Activated CD8-positive, alpha-beta memory T cell treated with anti-CD3 and anti-CD28 coated beads, Interleukin-2, amount 50 U/mL, for 1 hour (primary cell): ENCODE data around the gene NDUFS7.

Source experiments
- DNase-seq: peaks from one replicate; pipeline ENCODE4 v3.0.0-alpha.2; 2020; ENCODE audit errors: extremely low read depth

Gene NDUFS7

DNA sequence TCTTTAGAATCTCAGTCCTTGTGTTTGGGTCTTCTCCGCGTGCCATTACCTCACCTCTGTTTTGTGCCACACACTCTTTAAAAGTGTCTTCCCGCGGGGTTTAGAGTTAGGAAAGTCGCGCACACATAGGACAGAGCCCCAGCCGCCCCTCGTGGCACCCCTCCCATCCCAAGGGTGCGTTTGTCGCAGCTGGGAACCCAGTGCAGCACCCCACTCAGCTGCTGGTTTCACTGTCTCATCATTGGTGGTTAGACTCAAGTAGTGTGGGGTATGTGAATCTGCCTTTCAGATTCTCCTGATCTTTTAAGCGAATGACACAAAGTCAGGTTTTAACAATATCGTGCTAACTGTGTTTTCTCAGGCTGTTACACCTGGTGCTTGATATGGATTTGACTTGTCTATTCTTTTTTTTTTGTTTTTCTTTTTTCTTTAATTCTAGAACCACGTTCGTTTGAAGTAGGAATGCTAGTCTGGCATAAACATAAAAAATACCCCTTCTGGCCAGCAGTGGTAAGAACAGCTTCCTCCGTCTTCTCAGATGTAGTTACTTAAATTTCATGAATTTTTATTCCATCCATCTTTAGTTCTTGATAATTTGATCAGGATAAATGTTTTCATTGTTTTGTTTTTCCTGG is 19.5 kb upstream of the NDUFS7 start:
- no peak for DNase-seq

DNA sequence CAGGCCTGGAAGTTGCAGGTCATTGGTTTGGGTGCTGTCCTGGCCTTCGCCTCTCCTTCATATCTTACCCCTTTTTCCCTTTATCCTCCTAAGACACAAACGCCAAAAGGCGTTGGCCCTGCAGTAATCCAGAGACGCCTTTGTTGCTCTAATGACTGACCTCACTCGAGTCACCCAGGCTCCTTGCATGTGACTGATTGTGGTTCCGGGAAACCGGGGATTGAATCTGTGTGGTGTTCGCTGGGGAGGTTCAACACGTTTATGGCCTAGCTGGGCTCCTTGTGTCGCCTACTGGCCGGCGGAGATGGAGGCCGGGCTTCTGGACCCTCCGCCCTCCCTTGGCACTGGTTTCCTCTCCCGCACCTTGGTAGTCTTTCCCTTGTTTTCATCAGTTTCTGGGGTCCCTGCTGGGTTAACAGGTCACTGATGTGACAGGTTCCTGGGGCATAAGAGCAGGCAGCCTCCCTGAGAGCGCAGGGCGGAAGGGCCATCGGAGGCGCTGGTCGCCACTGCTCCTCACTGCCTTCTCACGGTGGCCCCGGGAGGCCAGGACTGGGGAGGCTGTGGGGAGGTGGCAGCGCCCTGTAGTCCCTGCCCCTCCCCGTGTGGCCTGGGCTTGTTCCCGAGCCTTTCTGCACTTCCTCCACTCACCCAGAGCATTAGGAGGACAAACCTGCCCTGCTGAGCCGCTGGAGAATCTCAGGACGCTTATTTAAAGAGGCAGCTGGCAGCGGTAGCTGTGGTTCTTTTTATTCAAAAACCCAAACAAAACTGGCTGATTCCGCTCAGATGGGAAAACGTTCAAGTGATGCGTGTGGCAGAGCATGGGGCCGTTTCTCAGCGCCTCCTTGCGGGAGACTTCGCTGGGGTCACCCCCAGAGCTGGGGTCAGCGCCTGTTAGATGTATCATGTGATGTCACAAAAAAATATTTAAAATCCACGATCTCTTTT is 18.1 kb upstream of the NDUFS7 start:
- DNase-seq, result no peak

DNA sequence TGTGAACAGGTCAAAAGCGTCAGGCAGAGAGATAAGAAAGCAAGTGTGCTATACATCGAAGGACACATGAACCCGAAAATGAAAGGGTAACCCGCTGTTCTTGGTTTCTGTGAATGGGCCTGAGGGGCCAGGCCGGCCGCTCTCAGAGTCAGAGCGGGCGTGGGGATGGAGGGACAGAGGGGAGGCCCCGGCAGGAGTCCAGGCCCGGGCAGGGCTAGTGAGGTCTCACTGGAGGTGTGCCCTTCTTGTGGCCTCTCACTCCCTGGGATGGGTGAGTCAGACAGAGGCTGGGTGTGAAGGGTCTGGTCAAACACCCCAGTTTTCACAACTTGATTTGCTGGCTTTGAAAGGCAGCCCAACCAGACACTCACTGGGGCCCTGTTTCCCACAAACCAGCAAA is 17.4 kb upstream of the NDUFS7 start:
- no peak for DNase-seq

DNA sequence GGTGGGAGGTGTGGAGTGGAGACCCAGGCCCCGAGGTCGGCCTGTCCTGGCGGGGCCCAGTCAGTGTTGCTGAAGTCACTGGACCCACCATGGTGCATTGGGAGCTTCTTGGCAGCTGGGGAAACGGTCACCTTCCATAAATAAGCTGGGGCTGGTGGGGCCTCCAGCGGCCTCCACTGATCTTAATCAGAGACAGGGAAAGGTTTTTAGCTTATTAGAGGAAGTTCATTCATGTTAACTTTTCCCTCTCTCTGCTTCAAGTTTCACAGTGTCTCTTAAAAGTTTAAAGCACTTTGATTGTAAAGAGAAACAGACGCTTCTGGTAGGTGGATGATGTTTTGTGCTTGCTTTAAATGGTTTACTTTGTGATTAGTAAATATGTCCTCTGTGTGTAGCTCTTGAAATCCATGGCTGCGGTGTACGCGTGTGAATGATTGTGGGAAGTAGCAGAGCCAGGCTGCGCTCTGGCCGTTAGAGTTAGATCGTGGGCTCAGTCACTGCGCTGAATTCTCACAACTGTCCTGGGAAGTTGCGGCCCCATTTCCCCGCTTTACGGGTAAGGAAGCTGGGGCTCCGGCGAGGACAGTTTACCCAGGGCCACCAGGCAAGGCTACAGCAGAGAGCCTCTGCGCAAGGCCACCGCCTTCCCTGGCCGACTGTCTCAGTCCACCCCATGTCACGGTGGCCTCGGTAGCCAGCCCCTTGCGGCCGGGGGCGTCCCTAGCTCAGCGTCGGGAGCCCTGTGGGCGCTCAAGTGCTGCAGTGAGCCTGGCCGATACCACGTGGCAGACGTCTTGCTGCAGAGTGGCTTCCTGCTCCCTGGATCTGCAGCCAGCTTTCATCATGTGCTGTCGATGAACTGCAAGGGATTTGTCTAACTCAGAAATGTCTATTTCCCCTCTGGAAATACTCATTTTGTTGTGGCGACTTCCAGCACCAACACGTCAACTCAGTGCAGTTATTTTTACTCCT is 16.5 kb upstream of the NDUFS7 start:
- DNase-seq, result no peak

DNA sequence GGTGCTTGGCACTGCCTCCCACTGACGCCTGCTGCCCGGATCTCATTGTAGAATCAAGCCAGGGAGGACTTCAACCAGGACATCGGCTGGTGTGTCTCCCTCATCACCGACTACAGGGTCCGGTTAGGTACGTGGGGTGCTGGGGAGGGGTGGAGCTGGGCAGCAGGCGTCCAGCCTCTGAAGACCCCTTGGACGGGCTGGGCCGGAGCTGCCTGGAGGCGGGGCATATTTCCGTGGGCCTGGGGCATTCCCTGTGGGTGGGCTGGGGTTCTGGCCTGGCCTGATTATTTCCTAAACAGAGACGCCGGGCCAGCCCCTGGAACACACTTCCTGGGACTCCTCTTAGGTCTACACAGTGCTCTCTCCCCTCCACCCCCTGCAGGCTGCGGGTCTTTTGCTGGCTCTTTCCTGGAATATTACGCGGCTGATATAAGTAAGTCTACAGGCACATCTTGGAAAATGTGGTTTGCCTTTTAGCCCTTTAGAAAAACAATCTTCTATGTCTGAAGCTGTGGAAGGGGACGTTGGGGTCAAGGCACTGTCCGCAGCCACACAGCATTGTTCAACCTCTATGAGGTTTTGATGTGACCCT is 14.4 kb upstream of the NDUFS7 start:
- DNase-seq, result no peak

DNA sequence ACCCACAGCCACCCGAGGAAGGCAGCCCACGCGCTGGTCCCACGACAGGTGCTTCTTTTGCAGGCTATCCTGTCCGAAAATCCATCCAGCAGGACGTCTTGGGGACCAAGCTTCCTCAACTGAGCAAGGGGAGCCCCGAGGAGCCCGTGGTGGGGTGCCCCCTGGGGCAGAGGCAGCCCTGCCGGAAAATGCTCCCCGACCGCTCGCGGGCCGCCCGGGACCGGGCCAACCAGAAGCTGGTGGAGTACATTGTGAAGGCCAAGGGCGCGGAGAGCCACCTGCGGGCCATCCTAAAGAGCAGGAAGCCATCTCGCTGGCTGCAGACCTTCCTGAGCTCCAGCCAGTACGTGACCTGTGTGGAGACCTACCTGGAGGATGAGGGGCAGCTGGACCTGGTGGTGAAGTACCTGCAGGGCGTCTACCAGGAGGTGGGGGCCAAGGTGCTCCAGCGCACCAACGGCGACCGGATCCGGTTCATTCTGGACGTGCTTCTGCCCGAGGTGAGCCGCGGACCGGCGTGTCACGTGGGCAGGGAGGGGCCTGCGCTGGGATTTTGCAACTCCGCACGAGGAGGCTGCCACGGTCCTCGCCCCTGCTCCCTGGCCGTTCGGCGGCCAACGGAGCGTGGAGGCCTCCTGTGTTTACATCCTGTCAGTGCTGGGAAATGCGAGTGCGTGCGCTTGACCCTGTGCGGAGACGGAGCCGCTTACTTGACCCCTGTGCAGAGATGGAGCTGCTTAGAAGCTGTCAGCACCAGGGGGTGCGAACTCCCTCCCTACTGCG is 12.9 kb upstream of the NDUFS7 start:
- no peak for DNase-seq

DNA sequence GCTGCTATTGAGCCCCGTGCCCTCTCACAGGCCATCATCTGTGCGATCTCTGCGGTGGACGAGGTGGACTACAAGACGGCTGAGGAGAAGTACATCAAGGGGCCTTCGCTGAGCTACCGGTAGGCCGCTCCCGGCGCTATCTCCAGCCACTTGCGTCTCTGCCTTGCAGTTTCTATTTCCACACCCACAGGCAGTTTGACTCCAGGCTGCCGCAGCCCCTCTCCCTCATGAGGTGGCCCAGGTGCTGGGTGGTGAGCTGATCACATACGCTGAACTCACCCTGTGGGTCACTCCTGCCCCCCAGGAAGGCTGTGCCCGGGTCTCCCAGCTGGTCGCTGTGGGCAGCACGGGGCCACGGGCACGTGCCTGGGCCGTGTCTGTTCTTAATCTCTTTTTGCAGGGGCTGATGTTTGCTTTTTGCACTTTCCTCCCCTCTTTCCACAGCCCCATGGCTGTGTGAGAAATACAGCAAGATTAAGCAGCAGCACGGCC is 10.6 kb upstream of the NDUFS7 start:
- no peak for DNase-seq

DNA sequence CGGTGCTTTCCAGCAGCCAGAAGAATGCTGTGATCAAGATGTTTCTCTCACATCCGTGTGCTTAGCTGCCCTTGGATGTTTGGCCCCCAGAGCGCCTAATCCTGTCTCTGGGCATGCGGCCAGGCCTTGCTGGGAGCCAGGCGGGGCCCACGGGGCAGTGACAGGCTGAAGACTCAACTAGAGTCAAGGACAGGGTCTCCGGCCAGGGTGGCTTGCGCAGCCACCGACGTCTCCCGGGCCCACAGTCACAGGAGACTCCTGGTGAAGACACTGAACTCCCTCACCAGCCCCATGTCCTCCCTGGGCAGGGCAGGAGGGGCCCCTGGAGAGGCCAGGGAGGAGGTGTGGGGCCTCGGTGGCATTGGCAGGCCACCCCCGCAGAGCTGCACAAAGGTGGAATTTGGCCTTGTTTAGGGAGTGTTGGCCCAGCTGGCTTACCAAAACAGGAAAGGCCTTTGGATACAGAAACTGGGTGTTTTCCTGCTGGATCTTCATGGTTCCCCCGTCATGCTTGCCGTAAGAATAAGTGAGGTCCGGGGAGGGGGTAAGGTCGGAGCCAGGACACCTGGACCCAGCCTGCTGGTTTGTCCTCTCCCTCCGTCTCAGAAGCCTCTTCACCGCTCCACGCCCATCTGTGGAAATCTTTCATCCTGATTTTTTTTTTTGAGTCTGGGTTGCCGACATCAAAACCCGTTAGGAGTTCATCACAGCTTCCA is 10.0 kb upstream of the NDUFS7 start:
- DNase-seq, result no peak

DNA sequence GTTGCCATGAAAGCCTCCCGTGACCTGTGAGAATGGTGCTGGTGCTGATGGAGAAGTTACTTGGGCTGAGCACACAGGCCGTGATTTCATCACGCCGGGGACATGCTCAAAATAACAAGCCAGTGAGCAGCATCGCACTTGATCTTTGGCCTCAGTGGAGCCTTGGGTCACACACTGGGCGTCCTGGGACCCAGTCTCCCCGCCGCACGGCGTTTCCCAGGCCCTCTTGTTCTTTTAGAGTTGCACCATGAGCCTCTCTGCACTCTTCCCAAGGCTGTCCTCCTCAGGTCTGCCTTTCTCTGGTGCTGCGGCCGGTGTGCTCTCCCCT is 9.5 kb upstream of the NDUFS7 start:
- DNase-seq, result no peak

DNA sequence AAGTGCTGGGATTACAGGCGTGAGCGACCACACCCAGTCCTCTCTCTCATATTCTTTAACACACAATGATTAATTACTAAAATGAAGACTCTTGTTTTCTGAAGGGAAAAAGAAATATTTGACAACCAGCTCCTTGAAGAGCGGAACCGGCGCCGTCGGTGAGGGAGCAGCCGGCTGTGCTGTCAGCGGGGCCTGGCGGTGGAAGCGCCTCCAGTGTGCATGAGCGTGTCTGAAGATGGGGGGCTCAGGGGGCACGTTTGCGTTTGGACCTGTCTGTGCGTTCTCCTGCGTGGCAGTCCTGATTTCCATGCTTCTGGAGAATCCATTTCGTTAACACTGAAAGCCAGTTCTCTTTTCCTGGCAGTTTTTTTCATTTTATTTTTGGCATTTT is 7.3 kb upstream of the NDUFS7 start:
- no peak for DNase-seq

DNA sequence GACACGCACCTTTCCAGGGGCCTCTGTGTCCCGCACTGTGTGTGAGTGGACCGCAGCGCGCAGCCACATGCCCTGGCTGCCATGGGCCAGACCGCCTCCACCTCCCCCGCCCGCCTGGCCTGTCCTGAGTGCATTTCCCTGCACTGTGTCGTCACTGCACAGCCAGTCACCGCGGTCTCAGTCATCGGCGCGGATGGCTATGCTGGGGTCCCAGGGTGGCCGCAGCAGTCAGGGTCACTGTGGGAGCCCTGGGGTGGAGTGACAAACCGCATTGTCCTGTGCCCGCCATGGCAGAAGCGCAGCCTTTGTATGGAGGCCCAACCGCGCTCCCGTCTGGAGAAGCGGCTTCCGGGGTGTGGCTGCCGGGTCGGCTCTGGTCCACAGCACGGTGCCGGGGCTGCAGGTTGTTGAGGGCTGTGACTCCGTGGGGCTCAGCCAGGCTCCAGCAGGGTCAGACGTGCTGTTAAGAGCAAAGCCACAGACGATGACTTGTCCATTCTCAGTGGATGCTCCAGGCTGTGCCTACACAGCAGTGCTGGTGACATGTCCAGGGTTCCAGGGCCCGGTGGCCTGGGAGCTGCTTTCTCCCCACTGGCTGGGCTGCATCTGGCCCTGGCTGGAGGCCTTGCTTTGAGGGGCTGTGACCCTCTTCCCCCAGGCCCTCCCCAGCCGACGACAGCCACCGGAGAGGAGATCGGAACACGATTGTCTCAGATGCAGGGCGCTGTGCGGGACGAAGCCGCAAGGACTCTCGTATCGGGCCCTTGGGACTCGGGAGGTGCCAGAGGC is 6.3 kb upstream of the NDUFS7 start:
- no peak for DNase-seq

DNA sequence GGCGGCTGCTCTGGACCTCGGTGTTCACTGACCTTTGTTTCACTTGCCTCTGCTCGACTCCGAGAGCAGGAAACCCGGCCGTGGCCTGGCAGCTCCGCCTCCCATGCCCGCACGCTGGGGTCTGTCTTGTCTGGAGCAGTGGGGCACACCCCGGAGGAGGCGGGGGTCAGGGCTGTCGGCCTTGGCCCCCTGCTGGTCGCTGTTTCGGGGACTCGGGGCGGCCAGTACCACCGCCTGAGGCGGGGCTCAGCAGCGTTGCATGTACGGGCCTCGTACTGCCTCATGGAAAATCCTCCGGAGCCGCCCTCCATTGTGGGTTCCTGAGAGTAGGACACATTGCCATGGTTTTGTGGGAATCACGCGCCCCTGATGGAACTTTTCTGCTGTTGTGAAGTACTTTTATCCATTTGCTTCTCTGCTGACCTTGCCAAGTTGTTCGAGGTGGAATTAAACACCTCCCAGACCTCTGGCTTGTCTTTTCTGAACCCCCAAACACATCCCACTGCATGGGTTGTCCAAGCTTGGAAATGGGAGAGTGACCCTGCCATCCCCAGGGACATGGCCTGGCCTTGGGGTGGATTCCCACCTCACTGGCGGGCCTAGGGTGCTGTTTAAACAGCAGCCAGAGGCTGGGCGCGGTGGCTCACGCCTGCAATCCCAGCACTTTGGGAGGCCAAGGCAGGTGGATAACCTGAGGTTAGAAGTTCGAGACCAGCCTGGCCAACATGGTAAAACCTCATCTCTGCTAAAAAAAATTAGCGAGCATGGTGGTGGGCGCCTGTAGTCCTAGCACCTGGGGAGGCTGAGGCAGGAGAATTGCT is 5.5 kb upstream of the NDUFS7 start:
- DNase-seq, result no peak

DNA sequence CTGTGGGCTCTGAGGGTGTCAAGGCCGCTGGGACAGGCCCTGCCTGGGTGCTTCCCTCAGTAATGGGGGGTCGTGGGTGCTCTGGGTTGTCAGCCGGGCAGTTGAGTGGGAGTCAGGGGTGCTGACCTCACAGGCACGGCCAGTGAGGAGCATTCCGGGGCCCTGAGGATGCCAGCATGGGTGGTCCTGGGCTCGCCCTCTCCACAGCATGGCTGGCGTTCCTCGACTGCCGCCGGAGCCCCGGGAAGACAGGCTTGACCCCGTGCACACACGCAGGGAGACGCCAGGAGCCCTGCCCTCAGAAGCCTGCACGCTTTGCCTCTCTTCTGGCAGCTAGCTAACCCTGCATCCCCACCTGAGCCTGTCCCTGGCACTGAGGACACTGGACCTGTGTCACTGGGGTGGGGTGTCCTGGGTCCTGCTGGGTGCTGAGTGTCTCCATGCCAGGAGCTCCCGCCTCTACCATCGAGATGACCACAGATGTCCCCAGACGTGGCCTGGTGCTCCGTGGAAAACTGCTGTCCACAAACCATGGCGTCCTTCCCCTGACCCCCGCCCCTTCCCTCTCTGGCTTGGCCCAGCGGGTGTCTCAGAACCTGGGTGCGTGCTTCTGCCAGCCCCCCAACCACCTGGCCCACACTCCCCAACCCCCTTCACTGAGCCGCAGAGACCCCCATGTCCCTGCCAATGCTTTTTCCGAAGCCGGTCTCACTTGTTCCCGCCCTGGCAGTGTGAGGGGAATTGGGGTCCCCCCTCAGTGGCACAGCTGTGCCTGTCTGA is 4.4 kb upstream of the NDUFS7 start:
- no peak for DNase-seq

DNA sequence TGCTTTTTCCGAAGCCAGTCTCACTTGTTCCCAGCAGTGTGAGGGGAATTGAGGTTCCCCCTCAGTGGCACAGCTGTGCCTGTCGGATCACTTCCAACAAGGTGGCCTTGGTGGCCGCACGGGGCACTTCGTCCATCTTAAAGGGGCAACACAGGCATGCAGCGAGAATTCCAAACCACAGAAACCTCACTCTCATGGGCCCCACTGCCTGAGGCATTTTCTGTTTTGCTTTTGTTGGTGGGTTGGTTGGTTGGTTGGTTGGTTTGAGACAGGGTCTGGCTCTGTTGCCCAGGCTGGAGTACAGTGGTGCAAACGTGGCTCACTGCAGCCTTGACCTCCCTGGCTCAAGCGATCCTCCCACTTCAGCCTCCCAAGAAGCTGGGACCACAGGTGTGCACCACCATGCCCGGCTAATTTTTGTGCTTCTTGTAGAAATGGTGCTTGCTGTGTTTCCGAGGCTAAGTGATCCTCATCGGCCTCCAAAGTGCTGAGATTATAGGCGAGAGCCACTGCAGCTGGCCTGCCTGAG is 3.7 kb upstream of the NDUFS7 start:
- DNase-seq, result no peak

DNA sequence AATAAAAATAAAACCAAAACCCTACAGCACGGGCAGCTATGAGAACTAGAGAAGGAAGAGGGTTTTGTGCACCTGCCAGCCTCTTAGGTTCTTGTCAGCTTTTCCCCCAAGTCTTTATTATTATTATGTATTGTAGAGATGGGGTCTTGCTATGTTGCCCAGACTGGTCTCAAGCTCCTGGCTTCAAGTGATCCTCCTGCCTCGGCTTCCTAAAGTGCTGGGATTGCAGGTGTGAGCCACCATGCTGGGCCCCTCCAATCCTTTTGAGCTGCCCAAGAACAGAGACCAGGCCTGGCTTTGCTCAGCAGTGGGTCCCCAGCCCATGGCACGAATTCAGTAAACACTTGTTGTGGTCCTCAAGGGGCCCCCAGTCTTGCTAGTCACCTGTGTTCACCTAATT is 1.5 kb upstream of the NDUFS7 start:
- DNase-seq, result no peak

DNA sequence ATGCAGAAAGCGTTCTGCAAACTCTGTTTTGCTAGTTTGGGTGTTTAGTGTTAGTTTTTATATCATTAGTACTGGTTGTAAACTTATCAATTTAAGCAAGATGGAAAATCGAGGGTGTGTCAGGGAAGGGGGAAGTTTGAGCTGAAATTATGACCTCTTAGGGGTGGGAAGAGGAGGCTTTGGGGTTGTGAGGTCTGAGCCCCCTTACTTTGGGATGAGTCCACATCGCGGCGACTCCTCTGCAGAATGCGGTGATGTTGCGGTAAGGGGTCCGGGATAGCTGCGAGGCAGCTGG is 743 bp upstream of the NDUFS7 start:
- DNase-seq, result no peak

DNA sequence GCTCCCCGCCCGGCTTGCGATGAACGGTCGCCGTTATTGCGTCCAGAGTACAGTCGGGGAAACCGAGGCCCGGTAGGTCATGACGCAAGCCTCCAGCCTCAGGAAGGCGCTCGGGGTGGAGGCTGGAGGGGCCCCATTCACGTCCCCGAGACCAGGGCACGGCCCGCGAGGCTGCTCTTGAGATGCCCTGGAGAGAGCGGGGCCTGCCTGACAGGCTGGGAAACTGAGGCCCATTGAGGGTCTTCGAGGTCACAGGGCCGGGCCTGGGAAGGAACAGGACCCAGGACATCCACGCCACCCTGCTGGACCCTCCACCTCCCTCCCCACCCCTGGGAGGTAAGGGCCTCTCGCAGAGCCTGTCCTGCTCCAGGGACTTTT is 367 bp downstream of the NDUFS7 start:
- DNase-seq, result no peak
